GM13977 (cell line): Measurements from ENCODE around the gene TPSAB1.

Experiments used
- DNase-seq: peaks from one replicate; pipeline ENCODE4 v3.0.0; 2012; ENCODE audit warnings: low spot score
- CTCF ChIP-seq: IDR thresholded peaks from 2 replicates; pipeline ENCODE4 v1.5.1; 2012; ENCODE audit warnings: mild to moderate bottlenecking, control low read depth; ENCODE audit not compliant: insufficient read depth; ENCODE audit errors: extremely low read depth, missing control alignments
- in situ Hi-C: fragments of 300-500 bp; cut with MboI; formaldehyde crosslinking; loops from one replicate; pipeline ENCODE4 v1.12.0; 2022; ENCODE audit warnings: low sequenced_read_pairs, low pct_unique_long_range_greater_than_20kb, mixed read lengths, inconsistent platforms; ENCODE audit not compliant: unreplicated experiment

The TPSAB1 gene

GRCh38 chr16:1279081-1279944, 38.8 kb downstream of the TPSAB1 start:
- TF ChIP-seq CTCF = no peak
- in situ Hi-C loops = no loop called here
- no peak for DNase-seq

GRCh38 chr16:1279945-1280589, 39.6 kb downstream of the TPSAB1 start:
- in situ Hi-C loops = no loop called here
- no peak for TF ChIP-seq CTCF
- no peak for DNase-seq

- DNase-seq = no peak
- in situ Hi-C loops = no loop called here
- no peak for TF ChIP-seq CTCF
Observed at GRCh38 chr16:1280783-1281182, 40.3 kb downstream of the TPSAB1 start.

- TF ChIP-seq CTCF = no peak
- in situ Hi-C loops = no loop called here
- no peak for DNase-seq
Observed at GRCh38 chr16:1281517-1281916, 41.0 kb downstream of the TPSAB1 start.

GRCh38 chr16:1282324-1282973, 41.9 kb downstream of the TPSAB1 start:
- DNase-seq = no peak
- in situ Hi-C loops = no loop called here

More at GRCh38 chr16:1282324-1282973, 41.9 kb downstream of the TPSAB1 start:
- no peak for TF ChIP-seq CTCF
